Lower leg skin (tissue), 4 donors: ENCODE measurements around the gene NKAIN2. TPM values are rescaled to one million over a fixed set of nuclear protein-coding genes. Genes with fewer than 3 reads are reported as not detected.

Source experiments
- DNase-seq, 2 donors: peaks; one replicate each; pipeline ENCODE4 v3.0.0-alpha.2; 2019; ENCODE audit warnings: low spot score in 2 of 2
- H3K4me3 ChIP-seq: fragments of 200-600 bp; sonication (generic); 2 replicates; pipeline ENCODE4 v1.5.1; 2017; ENCODE audit warnings: mild to moderate bottlenecking, low read depth; ENCODE audit not compliant: poor library complexity, severe bottlenecking
- POLR2A ChIP-seq, 2 donors: fragments of 450-650 bp; IDR thresholded peaks; one replicate each; pipeline ENCODE4 v1.6.1; 2016 to 2017; ENCODE audit warnings: antibody characterized with exemption in 2 of 2, mild to moderate bottlenecking in 1 of 2, moderate library complexity in 1 of 2
- WGBS, 2 donors: methylation state at CpG; one replicate each; pipeline ENCODE4 v1.1.5; 2018; 5-methylcytosine and 5-hydroxymethylcytosine counted together
- intact Hi-C: fragments of 100-400 bp; cut with DNase I; formaldehyde crosslinking; loops from one replicate; pipeline ENCODE4 v1.15.0; 2023; ENCODE audit warnings: low total_unique reads
- total RNA-seq, 4 donors: library from RNA; depleted of rRNA; stranded (reverse); fragments of >200 nt; gene quantifications; one replicate each; pipeline ENCODE4 v1.1.0, GENCODE V29; 2016
- TF ChIP-seq, protein P1 (sequence below), 3 donors: fragments of 450-650 bp; IDR thresholded peaks; one replicate each; pipeline ENCODE4 v1.5.1; 2016; ENCODE audit warnings: antibody characterized with exemption in 3 of 3, mild to moderate bottlenecking in 3 of 3, moderate library complexity in 2 of 3

The NKAIN2 gene
- total RNA-seq, 4 donors from 2014 or later = 0.37 TPM; not detected in 3

DNA sequence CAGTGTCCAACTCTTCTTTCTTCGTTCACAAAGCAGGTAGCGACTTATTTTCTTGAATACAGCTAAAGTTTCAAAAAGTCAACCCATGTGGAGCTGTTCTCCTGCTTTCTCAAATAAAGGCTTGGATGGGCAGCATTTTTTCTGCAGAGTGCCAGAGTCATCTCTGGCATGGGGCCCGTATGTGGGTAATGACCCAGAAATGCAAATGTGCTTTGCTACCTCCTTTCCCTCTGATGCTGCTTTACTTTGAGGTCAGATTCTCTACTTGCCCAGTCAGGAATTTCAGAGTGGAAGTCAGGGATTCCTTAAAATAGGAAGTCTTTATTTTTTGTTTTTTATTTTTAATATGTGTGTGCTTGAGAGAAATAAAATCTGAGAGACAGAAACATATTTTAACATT, 4.9 kb downstream of the NKAIN2 start:
- H3K4me3 ChIP-seq = no peak overlapping the region
- whole genome bisulfite sequencing, 2 donors = 66 to 69% methylated on average over 3 of the region's 3 CpGs
- no peak for DNase-seq
- TF ChIP-seq POLR2A (IDR thresholded peaks at IDR 0.05) = no peak
- TF ChIP-seq, protein P1, sequence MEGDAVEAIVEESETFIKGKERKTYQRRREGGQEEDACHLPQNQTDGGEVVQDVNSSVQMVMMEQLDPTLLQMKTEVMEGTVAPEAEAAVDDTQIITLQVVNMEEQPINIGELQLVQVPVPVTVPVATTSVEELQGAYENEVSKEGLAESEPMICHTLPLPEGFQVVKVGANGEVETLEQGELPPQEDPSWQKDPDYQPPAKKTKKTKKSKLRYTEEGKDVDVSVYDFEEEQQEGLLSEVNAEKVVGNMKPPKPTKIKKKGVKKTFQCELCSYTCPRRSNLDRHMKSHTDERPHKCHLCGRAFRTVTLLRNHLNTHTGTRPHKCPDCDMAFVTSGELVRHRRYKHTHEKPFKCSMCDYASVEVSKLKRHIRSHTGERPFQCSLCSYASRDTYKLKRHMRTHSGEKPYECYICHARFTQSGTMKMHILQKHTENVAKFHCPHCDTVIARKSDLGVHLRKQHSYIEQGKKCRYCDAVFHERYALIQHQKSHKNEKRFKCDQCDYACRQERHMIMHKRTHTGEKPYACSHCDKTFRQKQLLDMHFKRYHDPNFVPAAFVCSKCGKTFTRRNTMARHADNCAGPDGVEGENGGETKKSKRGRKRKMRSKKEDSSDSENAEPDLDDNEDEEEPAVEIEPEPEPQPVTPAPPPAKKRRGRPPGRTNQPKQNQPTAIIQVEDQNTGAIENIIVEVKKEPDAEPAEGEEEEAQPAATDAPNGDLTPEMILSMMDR (IDR thresholded peaks at IDR 0.05) = no peak
- intact Hi-C loops = loop anchor here (10.0 kb wide), 1 partner anchor 1046 kb away; no protein-coding TSS in a partner anchor

DNA sequence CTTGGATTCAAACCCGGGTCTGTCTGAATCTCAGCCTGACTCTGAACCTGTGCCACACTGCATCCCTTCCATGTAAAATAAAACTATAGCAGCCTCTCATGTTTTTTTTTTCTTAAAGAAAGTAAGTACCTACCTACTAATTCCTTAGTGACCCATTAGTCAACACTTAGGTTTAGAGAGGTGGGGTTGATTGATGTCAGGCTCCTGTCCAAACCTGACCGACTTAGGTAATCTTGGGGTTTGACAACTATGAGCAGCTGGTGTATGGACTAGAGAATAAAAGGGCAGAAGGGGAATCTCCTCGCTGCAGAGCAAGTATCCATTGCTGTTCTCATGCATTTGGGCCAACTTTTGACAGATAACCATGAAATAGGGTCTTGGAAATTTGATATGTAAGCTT, 6.5 kb downstream of the NKAIN2 start:
- intact Hi-C loops = no loop called here
- DNase-seq = no peak
- H3K4me3 ChIP-seq = no peak overlapping the region
- TF ChIP-seq, protein P1 (IDR thresholded peaks at IDR 0.05) = no peak
- no peak for TF ChIP-seq POLR2A (IDR thresholded peaks at IDR 0.05)
- 82 to 83% methylated on average over 3 of the region's 3 CpGs for WGBS, 2 donors

DNA sequence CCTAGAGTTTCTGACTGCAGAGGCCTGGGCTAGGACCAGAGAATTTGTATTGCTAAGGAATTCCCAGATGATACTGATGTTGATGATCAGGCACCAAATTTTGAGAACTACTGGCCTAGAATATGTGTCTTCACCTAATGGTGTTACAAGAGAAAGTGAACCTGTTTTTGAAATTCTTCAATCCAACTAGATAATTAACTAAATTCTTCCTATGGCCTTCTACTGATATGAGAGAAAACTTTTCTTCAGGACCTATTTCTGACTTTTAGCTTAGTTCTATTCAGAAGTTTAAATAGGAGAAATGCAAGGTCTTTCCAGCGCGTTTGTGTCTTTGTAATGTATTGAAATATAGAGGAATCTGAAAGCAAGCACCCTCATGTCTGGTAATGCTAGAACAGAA, 7.3 kb downstream of the NKAIN2 start:
- intact Hi-C loops = no loop called here
- no peak overlapping the region for H3K4me3 ChIP-seq
- WGBS, 2 donors = 83 to 96% methylated on average over 2 of the region's 2 CpGs
- no peak for TF ChIP-seq POLR2A (IDR thresholded peaks at IDR 0.05)
- TF ChIP-seq, protein P1 (IDR thresholded peaks at IDR 0.05) = no peak
- no peak for DNase-seq

DNA sequence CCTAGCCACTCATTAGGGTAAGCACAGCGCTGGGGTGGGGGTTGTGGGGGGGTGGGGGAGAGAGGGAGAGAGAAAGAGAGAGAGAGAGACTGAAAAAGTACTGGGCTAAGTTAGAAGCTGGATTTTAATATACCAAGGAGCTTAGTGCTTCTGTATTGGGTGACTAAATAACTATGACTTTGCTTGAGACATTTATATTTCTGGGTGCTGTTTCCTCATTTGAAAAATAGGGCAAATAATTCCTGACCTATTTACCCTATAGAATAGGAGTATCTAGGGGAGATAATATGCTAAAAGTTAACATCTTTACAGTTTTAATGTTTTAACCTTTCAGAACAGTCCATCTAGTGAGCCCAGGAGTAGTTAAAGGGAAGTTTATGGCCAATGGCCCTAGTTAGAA, 7.7 kb downstream of the NKAIN2 start:
- no peak for DNase-seq
- WGBS, 2 donors = 32 to 40% methylated on average over 1 of the region's 1 CpG
- H3K4me3 ChIP-seq = no peak overlapping the region
- intact Hi-C loops = no loop called here
- TF ChIP-seq POLR2A (IDR thresholded peaks at IDR 0.05) = no peak
- TF ChIP-seq, protein P1 (IDR thresholded peaks at IDR 0.05) = no peak

DNA sequence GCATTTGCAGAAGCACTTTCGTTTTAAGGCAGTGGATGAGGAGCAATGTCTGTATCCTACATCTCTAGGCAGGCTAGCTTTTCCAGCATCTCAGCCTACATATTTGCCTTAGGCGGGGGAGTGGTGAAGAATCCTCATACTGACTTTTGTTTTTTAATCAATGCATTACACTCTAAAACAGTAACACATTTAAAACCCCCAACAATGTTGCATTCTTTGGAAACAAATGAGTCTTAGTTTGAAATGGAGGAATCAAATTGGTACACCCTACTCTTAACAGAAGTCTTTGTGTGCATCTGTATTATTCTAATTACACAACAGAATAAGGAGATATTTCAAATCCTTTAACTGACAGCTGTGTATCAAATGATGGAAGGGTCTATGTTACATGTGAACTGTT, 9.0 kb downstream of the NKAIN2 start:
- WGBS, 2 donors = 73 to 81% methylated on average over 2 of the region's 2 CpGs
- no peak overlapping the region for H3K4me3 ChIP-seq
- intact Hi-C loops = no loop called here
- no peak for TF ChIP-seq POLR2A (IDR thresholded peaks at IDR 0.05)
- TF ChIP-seq, protein P1 (IDR thresholded peaks at IDR 0.05) = no peak
- DNase-seq = no peak

DNA sequence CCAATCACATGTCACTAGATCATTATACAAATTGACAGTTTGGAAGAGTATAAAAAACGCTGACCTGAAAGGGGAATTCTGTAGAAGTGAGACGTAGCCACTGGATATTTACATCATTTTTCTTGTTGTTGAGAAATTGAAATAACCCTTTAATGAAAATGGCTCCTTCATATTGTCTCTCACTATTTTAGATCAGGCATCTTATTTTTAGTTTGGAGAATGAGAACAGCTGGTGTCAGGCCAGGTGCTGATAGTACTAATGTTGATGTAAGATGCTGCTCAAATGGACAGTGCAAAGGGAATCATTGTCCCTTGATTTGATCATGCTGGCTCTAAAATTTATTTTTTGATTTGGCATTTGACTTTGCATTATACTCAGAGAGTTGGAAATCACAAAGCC, 17.4 kb downstream of the NKAIN2 start:
- WGBS, 2 donors = 71 to 82% methylated on average over 2 of the region's 2 CpGs
- no peak overlapping the region for H3K4me3 ChIP-seq
- intact Hi-C loops = no loop called here
- no peak for DNase-seq
- TF ChIP-seq, protein P1 (IDR thresholded peaks at IDR 0.05) = no peak
- no peak for TF ChIP-seq POLR2A (IDR thresholded peaks at IDR 0.05)
